GM21423 (cell line): ENCODE results near the gene THSD8.

Experiments used
- ATAC-seq: cut with Tn5 transposase; IDR thresholded peaks from one replicate; pipeline ENCODE4 v1.9.1; 2021; ENCODE audit warnings: mild to moderate bottlenecking, moderate library complexity; ENCODE audit not compliant: unreplicated experiment

Gene THSD8

DNA sequence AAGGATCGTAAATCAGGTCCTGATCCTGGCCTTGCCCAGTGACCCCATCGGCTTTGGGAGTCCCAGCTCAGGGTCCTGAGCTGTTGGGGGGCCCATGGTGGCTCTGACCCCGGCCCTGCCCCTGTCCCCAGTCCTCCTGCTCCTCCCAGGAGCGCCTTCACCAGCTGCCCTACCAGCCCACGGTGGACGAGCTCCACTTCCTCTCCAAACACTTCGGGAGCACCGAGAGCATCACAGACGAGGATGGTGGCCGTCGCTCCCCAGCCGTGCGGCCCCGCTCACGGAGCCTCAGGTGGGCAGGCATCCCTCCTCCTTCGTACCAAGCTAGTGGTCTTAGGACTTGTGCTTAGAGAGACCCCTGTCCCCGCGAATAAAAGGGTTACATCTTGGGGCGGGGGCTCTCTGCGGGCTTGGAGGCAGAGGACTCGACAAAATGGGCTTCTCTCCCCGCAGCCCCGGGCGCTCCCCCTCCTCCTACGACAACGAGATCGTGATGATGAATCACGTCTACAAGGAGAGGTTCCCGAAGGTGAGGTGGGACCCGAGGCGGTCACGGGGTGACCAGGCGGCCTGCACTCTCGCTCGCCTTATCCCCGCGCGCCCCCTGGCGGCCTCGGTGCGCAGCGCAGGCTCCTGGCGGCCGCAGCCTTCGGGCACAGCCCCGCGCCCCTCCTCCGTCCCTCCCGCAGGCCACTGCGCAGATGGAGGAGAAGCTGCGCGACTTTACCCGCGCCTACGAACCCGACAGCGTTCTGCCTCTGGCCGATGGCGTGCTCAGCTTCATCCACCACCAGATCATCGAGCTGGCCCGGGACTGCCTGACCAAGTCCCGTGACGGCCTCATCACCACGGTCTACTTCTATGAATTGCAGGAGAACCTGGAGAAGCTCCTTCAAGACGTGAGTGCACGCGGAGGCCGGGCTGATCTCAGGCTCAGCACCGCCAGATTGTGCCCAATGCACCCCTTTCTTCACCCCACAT, 45.6 kb downstream of the THSD8 start:
- peak; percentile 68 for ATAC-seq
